Body of pancreas (tissue), 2 donors: ENCODE data around the gene PRR27. TPM values are rescaled to one million over a fixed set of nuclear protein-coding genes. Genes with fewer than 3 reads are reported as not detected.

Experiments
- total RNA-seq, 2 donors: library from RNA; depleted of rRNA; stranded (reverse); fragments of >200 nt; gene quantifications; one replicate each; pipeline ENCODE4 v1.1.0, GENCODE V29; 2016

PRR27 gene
- total RNA-seq, 2 donors from 2014 or later = not detected

Other genes with a start within 250 kb of the PRR27 start
- gene CSN1S1, start 223.2 kb upstream of the PRR27 start, total RNA-seq = 1 to 10 TPM in 1 of 2 donors, not detected in 1; 2.3 TPM
- not detected for gene CSN2, start 188.5 kb upstream of the PRR27 start, total RNA-seq
- gene STATH, start 158.3 kb upstream of the PRR27 start, total RNA-seq = not detected
- not detected for gene HTN3, start 125.8 kb upstream of the PRR27 start, total RNA-seq
- not detected for gene HTN1, start 103.8 kb upstream of the PRR27 start, total RNA-seq
- 1 to 10 TPM in 1 of 2 donors, not detected in 1; 2.6 TPM for gene ODAM, start 41.5 kb downstream of the PRR27 start, total RNA-seq
- not detected for gene FDCSP, start 71.9 kb downstream of the PRR27 start, total RNA-seq
- not detected for gene CSN3, start 88.4 kb downstream of the PRR27 start, total RNA-seq
- gene CABS1, start 180.7 kb downstream of the PRR27 start, total RNA-seq = not detected
- not detected for gene SMR3A, start 206.5 kb downstream of the PRR27 start, total RNA-seq
- not detected for gene SMR3B, start 228.9 kb downstream of the PRR27 start, total RNA-seq
- 1 to 10 TPM in 1 of 2 donors, not detected in 1; 2.1 TPM for gene OPRPN, start 243.7 kb downstream of the PRR27 start, total RNA-seq